Vagina (tissue), 2 donors: ENCODE measurements around the gene DEFB114. TPM values are rescaled to one million over a fixed set of nuclear protein-coding genes. Genes with fewer than 3 reads are reported as not detected.

ENCODE experiments used
- DNase-seq, 2 donors: peaks; one replicate each; pipeline ENCODE4 v3.0.0-alpha.2; 2017; ENCODE audit errors: extremely low spot score in 2 of 2
- H3K27ac ChIP-seq: fragments of 200-600 bp; sonication (generic); one replicate; pipeline ENCODE4 v1.5.1; 2019
- H3K27me3 ChIP-seq: fragments of 200-600 bp; sonication (generic); one replicate; pipeline ENCODE4 v1.5.1; 2019
- H3K36me3 ChIP-seq, 2 donors: fragments of 200-600 bp; sonication (generic); one replicate each; pipeline ENCODE4 v1.5.1; 2017 to 2019
- H3K4me1 ChIP-seq: fragments of 200-600 bp; sonication (generic); one replicate; pipeline ENCODE4 v1.5.1; 2019
- H3K4me3 ChIP-seq, 2 donors: fragments of 200-600 bp; sonication (generic); 1 replicate in 1 of 2; 2 replicates in 1 of 2; pipeline ENCODE4 v1.5.1; 2016 to 2019
- H3K9me3 ChIP-seq: fragments of 200-600 bp; sonication (generic); one replicate; pipeline ENCODE4 v1.5.1; 2019
- CTCF ChIP-seq, 3 experiments: fragments of 450-650 bp in 2 of 3; fragments of 200-600 bp in 1 of 3; sonication (generic) in 1 of 3; IDR thresholded peaks; one replicate each; pipeline ENCODE4 v1.5.1; 2017 to 2019; ENCODE audit warnings: antibody characterized with exemption in 3 of 3, mild to moderate bottlenecking in 2 of 3, moderate library complexity in 2 of 3
- POLR2A ChIP-seq, 2 donors: fragments of 450-650 bp; IDR thresholded peaks; one replicate each; pipeline ENCODE4 v1.6.1; 2017; ENCODE audit warnings: antibody characterized with exemption in 2 of 2, mild to moderate bottlenecking in 2 of 2, moderate library complexity in 2 of 2
- POLR2AphosphoS5 ChIP-seq, 2 donors: sonication (generic); formaldehyde crosslinking; IDR thresholded peaks; one replicate each; pipeline ENCODE4 v1.9.0; 2017; ENCODE audit warnings: antibody characterized with exemption in 2 of 2, mild to moderate bottlenecking in 2 of 2, low read depth in 1 of 2; ENCODE audit not compliant: insufficient read depth in 1 of 2
- intact Hi-C: fragments of 100-400 bp; cut with DNase I; formaldehyde crosslinking; loops from one replicate; pipeline ENCODE4 v1.15.1; 2023
- total RNA-seq: library from RNA; depleted of rRNA; stranded (reverse); fragments of >200 nt; gene quantifications from one replicate; pipeline ENCODE4 v1.2.3, GENCODE V29; 2016

DEFB114 gene
- total RNA-seq, 1 donor from 2014 or later: not detected

GRCh38 chr6:49933526-49933925, 30.4 kb downstream of the DEFB114 start:
- no peaks in the 10 kb centered on the region for H3K27me3 ChIP-seq
- TF ChIP-seq POLR2A (IDR thresholded peaks at IDR 0.05) (no peak), POLR2AphosphoS5 (IDR thresholded peaks at IDR 0.05; ENCODE audit: insufficient read depth in 1 of 2, low read depth in 1 of 2) (no peak), CTCF (IDR thresholded peaks at IDR 0.05) (no peak)
- intact Hi-C loops: no loop called here
- no peaks in the 10 kb centered on the region for H3K36me3 ChIP-seq
- H3K4me3 ChIP-seq: no peak overlapping the region
- no peaks in the 10 kb centered on the region for H3K9me3 ChIP-seq
- H3K4me1 ChIP-seq: no peaks in the 10 kb centered on the region
- DNase-seq: no peak
- H3K27ac ChIP-seq: no peak overlapping the region

GRCh38 chr6:49929340-49929739, 34.6 kb downstream of the DEFB114 start:
- intact Hi-C loops: no loop called here
- TF ChIP-seq POLR2A (IDR thresholded peaks at IDR 0.05): no peak
- no peak for TF ChIP-seq CTCF (IDR thresholded peaks at IDR 0.05)
- H3K36me3 ChIP-seq: no peaks in the 10 kb centered on the region
- H3K27me3 ChIP-seq: no peaks in the 10 kb centered on the region
- H3K27ac ChIP-seq: no peak overlapping the region
- no peaks in the 10 kb centered on the region for H3K4me1 ChIP-seq
- H3K4me3 ChIP-seq: no peak overlapping the region
- DNase-seq: no peak
- no peaks in the 10 kb centered on the region for H3K9me3 ChIP-seq

GRCh38 chr6:49923826-49924225, 40.1 kb downstream of the DEFB114 start:
- intact Hi-C loops: no loop called here
- Histone ChIP-seq H3K9me3 (no peaks in the 10 kb centered on the region), H3K4me3 (no peak overlapping the region), H3K27ac (no peak overlapping the region), H3K4me1 (no peaks in the 10 kb centered on the region), H3K27me3 (no peaks in the 10 kb centered on the region), H3K36me3 (no peaks in the 10 kb centered on the region)
- DNase-seq: no peak
- no peak for TF ChIP-seq POLR2AphosphoS5 (IDR thresholded peaks at IDR 0.05; ENCODE audit: insufficient read depth in 1 of 2, low read depth in 1 of 2)
- no peak for TF ChIP-seq CTCF (IDR thresholded peaks at IDR 0.05)
- TF ChIP-seq POLR2A (IDR thresholded peaks at IDR 0.05): no peak

- Histone ChIP-seq H3K4me1 (no peaks in the 10 kb centered on the region), H3K9me3 (no peaks in the 10 kb centered on the region), H3K27ac (no peak overlapping the region), H3K27me3 (no peaks in the 10 kb centered on the region), H3K4me3 (no peak overlapping the region), H3K36me3 (no peaks in the 10 kb centered on the region)
- intact Hi-C loops: no loop called here
- TF ChIP-seq POLR2A (IDR thresholded peaks at IDR 0.05): no peak
- no peak for TF ChIP-seq CTCF (IDR thresholded peaks at IDR 0.05)
- no peak for TF ChIP-seq POLR2AphosphoS5 (IDR thresholded peaks at IDR 0.05; ENCODE audit: insufficient read depth in 1 of 2, low read depth in 1 of 2)
- no peak for DNase-seq
These were observed 43.9 kb downstream of the DEFB114 start for GRCh38 chr6:49919935-49920644.

GRCh38 chr6:49919261-49919660, 44.7 kb downstream of the DEFB114 start:
- no peak for DNase-seq
- Histone ChIP-seq H3K9me3 (no peaks in the 10 kb centered on the region), H3K4me1 (no peaks in the 10 kb centered on the region)

More at GRCh38 chr6:49919261-49919660, 44.7 kb downstream of the DEFB114 start:
- intact Hi-C loops: no loop called here
- Histone ChIP-seq H3K27ac (no peak overlapping the region), H3K4me3 (no peak overlapping the region), H3K27me3 (no peaks in the 10 kb centered on the region), H3K36me3 (no peaks in the 10 kb centered on the region)
- TF ChIP-seq POLR2A (IDR thresholded peaks at IDR 0.05) (no peak), POLR2AphosphoS5 (IDR thresholded peaks at IDR 0.05; ENCODE audit: insufficient read depth in 1 of 2, low read depth in 1 of 2) (no peak), CTCF (IDR thresholded peaks at IDR 0.05) (no peak)
